Ectodermal cell (in vitro differentiated cells): ENCODE data around the gene PPP2R5C.

Experiments
- H3K27ac ChIP-seq: 2 replicates; pipeline ENCODE4 v1.7.0; 2013; ENCODE audit warnings: mild to moderate bottlenecking, low read depth, low read length; ENCODE audit not compliant: insufficient read depth, poor library complexity, severe bottlenecking
- H3K27me3 ChIP-seq: 2 replicates; pipeline ENCODE4 v1.7.0; 2013; ENCODE audit warnings: mild to moderate bottlenecking, low read length; ENCODE audit not compliant: insufficient read depth, control insufficient read depth, poor library complexity, severe bottlenecking
- H3K36me3 ChIP-seq: one replicate; pipeline ENCODE4 v1.7.0; 2013; ENCODE audit warnings: low read length; ENCODE audit not compliant: control insufficient read depth, insufficient read depth
- H3K4me1 ChIP-seq: one replicate; pipeline ENCODE4 v1.7.0; 2013; ENCODE audit warnings: low read length; ENCODE audit not compliant: control insufficient read depth, insufficient read depth
- H3K4me3 ChIP-seq: 2 replicates; pipeline ENCODE4 v1.7.0; 2013; ENCODE audit warnings: low read depth, low read length, control low read depth; ENCODE audit not compliant: insufficient read depth
- H3K9me3 ChIP-seq: 2 replicates; pipeline ENCODE4 v1.7.0; 2013; ENCODE audit warnings: mild to moderate bottlenecking, low read length, moderate library complexity; ENCODE audit not compliant: control insufficient read depth
- WGBS, 2 experiments: methylation state at CpG; one replicate each; pipeline ENCODE4 v1.1.7; 2013; ENCODE audit warnings: missing lambda C conversion rate in 2 of 2; 5-methylcytosine and 5-hydroxymethylcytosine counted together

The PPP2R5C gene

DNA sequence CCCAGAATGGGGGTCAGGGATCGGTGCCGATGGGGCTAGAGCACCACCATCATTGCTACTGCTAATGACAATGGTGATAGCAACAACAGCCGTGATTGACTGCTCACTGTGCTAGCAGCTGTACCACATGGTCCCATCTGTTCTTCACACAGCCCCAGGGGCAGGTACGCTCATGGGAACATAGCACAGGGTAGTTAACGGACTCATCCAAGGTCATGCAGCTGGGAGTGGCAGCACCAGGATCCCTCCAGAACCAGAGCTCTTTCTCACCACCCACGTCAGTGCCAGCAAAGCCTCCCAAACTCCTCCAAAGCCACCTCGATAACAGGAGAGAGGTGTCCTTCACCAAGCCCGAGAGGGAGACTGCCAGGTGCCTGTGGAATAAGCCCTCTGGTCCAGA is 191.6 kb downstream of the PPP2R5C start:
- WGBS, 2 experiments = 80 to 86% methylated on average over 8 of the region's 8 CpGs
- Histone ChIP-seq H3K4me1 (peaks cover 5% of the 10 kb centered on the region), H3K4me3 (no peak overlapping the region), H3K27ac (no peak overlapping the region), H3K27me3 (no peaks in the 10 kb centered on the region), H3K9me3 (no peaks in the 10 kb centered on the region), H3K36me3 (no peaks in the 10 kb centered on the region)

DNA sequence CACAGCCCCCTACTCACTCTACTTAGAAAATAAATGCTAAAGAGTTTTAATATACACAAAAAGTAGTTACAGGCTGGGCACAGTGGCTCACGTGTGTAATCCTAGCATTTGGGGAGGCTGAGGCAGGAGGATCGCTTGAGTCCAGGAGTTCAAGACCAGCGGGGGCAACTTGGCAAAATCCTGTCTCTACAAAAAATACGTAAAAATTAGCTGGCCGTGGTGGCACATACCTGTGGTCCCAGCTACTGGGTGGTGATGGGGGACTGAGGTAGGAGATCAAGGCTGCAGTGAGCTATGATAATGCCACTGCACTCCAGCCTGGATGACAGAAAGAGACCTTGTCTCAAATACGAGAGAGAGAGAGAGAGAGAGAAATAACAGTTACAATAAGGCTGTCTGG is 193.0 kb downstream of the PPP2R5C start:
- WGBS, 2 experiments = 84 to 89% methylated on average over 6 of the region's 6 CpGs
- Histone ChIP-seq H3K9me3 (no peaks in the 10 kb centered on the region), H3K4me1 (no peaks in the 10 kb centered on the region), H3K27me3 (no peaks in the 10 kb centered on the region), H3K4me3 (no peak overlapping the region), H3K27ac (no peak overlapping the region), H3K36me3 (no peaks in the 10 kb centered on the region)

DNA sequence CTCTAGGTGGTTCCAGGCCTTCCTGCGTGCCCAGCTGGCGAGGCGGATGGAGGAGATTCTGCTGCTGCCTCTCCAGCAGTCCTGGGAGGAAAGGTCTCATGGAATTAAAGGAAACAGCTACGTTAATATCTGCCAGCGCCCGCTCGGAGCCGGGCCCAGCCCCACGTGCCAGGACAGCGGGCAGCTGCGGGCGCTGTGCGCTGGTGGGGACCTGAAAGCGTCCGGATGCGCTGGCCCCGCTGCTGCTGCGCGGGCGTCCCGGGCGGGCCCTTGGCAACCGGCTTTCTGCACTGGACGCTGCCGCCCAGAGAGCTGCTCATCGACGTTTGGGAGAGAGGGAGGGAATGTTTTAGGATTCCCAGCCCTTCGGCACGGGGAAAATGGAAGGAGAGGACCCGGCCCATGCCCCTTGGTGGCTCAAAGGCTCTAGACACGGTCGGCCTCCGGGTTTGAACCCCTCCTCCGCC is 194.2 kb downstream of the PPP2R5C start:
- Histone ChIP-seq H3K4me1 (no peaks in the 10 kb centered on the region), H3K36me3 (no peaks in the 10 kb centered on the region), H3K4me3 (no peak overlapping the region), H3K27ac (no peak overlapping the region), H3K9me3 (no peaks in the 10 kb centered on the region), H3K27me3 (no peaks in the 10 kb centered on the region)
- 92% methylated on average over 34 of the region's 34 CpGs for WGBS, 2 experiments

DNA sequence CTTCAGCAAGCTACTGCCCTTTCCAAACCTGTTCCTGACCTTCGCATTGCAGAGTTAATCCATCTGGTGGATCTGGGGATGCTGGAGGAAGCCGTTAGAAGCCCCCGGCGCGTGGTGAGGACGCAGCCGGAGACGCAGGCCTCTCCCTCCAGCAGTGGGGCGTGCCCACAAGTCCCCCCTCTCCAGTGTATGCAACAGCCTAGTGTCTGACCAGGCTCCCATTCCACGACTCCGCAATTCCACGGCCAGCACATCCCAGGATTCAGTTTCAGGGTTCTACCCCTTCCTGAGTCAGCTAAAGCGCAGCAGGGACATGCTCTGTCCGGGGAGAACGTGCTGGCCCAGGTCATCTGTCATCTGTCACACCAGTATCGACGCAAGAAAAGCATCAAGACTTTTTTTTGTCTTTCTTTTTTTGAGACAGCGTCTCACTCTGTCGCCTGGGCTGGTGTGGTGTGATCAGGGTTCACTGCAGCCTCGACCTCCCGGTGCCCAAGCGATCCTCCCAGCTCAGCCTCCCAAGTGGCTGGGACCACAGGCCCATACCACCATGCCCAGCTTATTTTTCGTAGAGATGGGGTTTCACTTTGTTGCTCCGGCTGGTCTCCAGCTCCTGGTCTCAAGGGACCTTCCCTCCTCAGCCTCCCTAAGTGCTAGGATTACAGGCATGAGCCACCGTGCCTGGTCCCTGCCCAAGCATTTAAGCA is 194.8 kb downstream of the PPP2R5C start:
- Histone ChIP-seq H3K36me3 (no peaks in the 10 kb centered on the region), H3K27me3 (peaks cover 2% of the 10 kb centered on the region), H3K4me3 (no peak overlapping the region), H3K9me3 (no peaks in the 10 kb centered on the region), H3K27ac (no peak overlapping the region), H3K4me1 (no peaks in the 10 kb centered on the region)
- 86 to 87% methylated on average over 25 of the region's 25 CpGs for WGBS, 2 experiments

DNA sequence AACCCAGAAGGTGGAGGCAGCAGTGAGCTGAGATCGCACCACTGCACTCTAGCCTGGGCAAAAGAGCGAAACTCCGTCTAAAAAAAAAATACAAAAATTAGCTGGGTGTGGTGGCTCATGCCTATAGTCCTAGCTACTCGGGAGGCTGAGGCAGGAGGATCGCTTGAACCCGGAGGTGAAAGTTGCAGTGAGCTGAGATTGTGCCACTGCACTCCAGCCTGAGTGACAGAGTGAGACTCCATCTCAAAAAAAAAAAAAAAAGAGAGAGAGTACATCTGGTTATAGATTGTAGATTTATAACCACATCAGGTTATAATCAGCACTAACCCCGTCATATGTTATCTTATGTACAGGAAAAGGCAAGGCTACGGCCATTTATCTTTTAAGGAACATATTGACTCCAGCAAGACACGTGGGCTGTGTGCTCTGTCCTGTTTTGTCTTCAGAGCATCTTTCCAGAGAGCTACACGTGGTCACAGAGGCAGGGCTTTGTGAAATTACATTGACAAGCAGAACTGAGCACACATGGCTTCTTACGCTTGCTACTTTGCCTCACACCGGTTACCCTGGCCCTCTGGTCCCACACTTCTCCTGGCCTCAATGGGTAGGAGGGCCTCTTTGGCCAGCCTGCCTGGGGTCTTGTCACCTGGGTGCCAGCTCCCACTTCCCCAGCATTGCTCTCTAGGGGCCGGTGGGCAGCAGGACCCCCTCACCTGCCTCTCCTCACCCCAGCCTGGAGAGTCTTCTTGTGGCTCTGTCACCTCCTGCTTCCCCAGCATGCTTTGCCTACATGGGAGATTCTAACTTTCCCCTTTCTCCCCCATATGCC is 196.1 kb downstream of the PPP2R5C start:
- H3K27ac ChIP-seq = no peak overlapping the region
- H3K36me3 ChIP-seq = no peaks in the 10 kb centered on the region
- peaks cover 14% of the 10 kb centered on the region for H3K27me3 ChIP-seq
- WGBS, 2 experiments = 89% methylated on average over 13 of the region's 13 CpGs
- no peak overlapping the region for H3K4me3 ChIP-seq
- no peaks in the 10 kb centered on the region for H3K4me1 ChIP-seq
- no peaks in the 10 kb centered on the region for H3K9me3 ChIP-seq

DNA sequence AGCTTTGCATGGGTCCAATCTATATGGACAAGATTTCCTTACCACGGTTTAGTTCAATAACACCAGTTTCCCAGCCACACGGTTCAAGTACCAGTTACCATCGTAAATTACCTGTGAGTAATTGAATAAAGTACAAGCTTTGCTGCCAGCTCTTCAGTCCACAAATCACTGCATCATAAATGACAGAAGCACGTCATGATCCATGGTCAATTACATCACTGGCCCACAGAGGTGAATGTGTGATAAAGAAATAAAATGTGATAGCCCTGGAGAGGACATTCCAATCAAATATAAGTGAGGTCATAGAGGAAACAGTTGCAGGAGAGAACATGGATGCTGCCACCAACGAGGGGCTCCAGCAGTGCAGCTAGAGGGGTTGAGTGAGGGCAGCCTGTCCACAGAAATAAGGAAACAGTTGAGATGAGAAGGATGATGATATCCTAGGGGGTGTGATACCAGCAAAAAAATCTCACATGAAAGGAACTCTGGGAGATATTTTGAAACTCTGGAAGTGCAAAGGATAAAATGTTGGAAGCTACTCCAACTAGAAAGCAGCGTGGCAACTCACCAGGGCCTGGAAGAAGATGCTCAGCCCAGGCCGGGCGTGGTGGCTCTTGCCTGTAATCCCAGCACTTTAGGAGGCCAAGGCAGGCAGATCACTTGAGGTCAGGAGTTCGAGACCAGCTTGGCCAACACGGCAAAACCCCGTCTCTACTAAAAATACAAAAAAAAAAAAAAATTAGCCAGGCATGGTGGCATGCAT is 197.1 kb downstream of the PPP2R5C start:
- Histone ChIP-seq H3K4me1 (no peaks in the 10 kb centered on the region), H3K36me3 (no peaks in the 10 kb centered on the region), H3K9me3 (no peaks in the 10 kb centered on the region), H3K27ac (no peak overlapping the region), H3K27me3 (peaks cover 16% of the 10 kb centered on the region), H3K4me3 (no peak overlapping the region)
- WGBS, 2 experiments = 89 to 91% methylated on average over 10 to 11 of the region's 11 CpGs

DNA sequence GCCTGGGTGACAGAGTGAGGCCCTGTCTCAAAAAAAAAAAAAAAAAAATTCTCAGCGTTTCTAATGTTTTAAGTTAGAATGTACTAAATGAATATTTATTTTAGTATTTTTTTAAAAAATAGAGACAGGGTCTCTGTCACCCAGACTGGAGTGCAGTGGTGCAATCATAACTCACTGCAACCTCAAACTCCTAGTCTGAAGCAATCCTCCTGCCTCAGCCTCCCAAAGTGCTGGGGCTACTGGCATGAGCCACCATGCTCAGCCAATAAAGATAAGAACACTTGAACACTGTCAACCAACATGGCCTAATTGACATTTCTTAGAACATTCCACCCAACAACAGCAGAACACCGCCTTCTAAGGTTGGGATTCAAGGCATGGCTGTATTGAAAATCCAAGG is 197.8 kb downstream of the PPP2R5C start:
- no peak overlapping the region for H3K4me3 ChIP-seq
- no peaks in the 10 kb centered on the region for H3K36me3 ChIP-seq
- no peak overlapping the region for H3K27ac ChIP-seq
- peaks cover 20% of the 10 kb centered on the region for H3K27me3 ChIP-seq
- 82 to 91% methylated on average over 1 of the region's 2 CpGs for WGBS, 2 experiments
- H3K9me3 ChIP-seq = no peaks in the 10 kb centered on the region
- H3K4me1 ChIP-seq = no peaks in the 10 kb centered on the region

DNA sequence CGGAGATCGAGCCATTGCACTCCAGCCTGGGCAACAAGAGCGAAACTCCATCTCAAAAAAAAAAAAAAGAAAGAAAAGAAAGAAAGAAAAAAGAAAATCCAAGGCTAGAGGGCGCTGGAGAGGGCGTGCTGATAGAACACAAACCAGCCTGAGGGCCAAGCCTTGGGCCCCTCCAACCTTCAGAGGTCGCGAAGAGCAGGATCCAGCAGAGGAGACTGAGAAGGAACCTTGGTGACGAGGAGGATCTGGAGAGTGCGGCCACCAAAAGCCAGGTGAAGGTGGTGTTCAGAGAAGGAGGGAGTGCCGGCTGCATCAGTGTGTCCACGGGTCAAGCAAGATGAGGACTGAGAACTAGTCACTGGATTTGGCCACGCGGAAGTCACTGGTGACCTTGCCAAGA is 198.7 kb downstream of the PPP2R5C start:
- H3K27ac ChIP-seq = no peak overlapping the region
- H3K4me1 ChIP-seq = no peaks in the 10 kb centered on the region
- 61 to 62% methylated on average over 13 of the region's 13 CpGs for WGBS, 2 experiments
- no peak overlapping the region for H3K4me3 ChIP-seq
- no peaks in the 10 kb centered on the region for H3K36me3 ChIP-seq
- no peaks in the 10 kb centered on the region for H3K9me3 ChIP-seq
- H3K27me3 ChIP-seq = peaks cover 20% of the 10 kb centered on the region

DNA sequence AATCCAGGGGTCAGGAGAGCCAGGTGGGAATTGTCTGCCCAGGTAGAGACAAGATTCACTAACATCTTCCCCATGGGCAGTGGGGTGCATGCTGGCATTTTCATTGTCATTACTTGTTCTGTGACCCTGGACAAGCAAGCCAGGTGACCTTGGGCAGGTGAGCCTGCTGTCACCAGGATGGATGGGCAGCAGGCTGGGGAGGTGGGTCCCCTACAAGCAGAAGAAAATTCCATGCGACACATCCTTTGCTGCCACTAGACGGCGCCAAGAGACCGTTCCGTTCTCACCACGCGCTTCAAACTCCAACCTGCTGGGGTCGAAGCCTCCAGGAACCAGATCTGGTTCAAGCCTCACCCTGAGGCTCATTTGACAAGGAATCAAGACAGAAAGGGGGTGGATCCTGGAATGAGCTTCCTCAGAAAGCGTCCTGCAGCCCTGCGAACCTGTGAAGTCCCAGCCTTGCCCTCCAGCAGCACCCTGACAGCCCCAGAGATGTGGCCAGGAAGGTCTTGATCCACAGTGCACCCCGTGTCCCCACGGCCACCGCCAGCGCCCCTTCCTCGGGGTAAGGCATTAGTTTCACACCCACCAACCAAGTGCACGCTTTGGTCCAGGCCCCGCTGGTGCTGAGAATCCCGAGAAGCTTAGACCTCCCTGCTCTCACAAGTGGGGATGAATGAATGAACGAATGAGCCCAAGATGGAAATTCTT is 199.7 kb downstream of the PPP2R5C start:
- no peaks in the 10 kb centered on the region for H3K9me3 ChIP-seq
- no peaks in the 10 kb centered on the region for H3K36me3 ChIP-seq
- H3K4me3 ChIP-seq = no peak overlapping the region
- no peak overlapping the region for H3K27ac ChIP-seq
- whole genome bisulfite sequencing, 2 experiments = 40 to 43% methylated on average over 18 of the region's 19 CpGs
- H3K4me1 ChIP-seq = peaks cover 5% of the 10 kb centered on the region
- peaks cover 20% of the 10 kb centered on the region for H3K27me3 ChIP-seq
